Transverse colon (tissue), 3 donors: ENCODE results near the gene CCDC197.

ENCODE experiments used
- POLR2A ChIP-seq: fragments of 450-650 bp; IDR thresholded peaks from one replicate; pipeline ENCODE4 v1.6.1; 2016; ENCODE audit warnings: antibody characterized with exemption, mild to moderate bottlenecking, moderate library complexity
- TF ChIP-seq, protein P1 (sequence below), 5 experiments: fragments of 200-600 bp in 3 of 5; fragments of 450-650 bp in 2 of 5; sonication (generic) in 3 of 5; IDR thresholded peaks; 1 replicate in 2 of 5; 2 replicates in 3 of 5; pipeline ENCODE4 v1.5.1; 2016 to 2017; ENCODE audit warnings: antibody characterized with exemption in 5 of 5, inconsistent platforms in 3 of 5, mild to moderate bottlenecking in 2 of 5, moderate library complexity in 1 of 5

DNA sequence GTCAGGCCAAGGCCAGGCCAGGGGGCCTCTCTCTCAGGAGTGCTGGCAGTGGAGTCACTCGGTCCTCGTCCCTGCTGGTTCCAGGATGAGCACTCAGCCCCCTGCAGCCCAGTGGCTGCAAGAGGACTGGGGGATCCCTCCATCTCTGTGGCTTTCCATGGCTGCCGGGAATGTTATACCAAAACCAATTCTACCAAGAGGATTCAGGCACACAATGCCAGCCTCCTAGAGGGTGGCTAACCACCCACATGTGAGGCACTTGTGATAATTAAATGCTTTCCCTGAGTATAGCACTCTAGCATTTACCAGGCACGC lies 42.6 kb upstream of the CCDC197 start:
- TF ChIP-seq POLR2A: no peak
- TF ChIP-seq, protein P1, sequence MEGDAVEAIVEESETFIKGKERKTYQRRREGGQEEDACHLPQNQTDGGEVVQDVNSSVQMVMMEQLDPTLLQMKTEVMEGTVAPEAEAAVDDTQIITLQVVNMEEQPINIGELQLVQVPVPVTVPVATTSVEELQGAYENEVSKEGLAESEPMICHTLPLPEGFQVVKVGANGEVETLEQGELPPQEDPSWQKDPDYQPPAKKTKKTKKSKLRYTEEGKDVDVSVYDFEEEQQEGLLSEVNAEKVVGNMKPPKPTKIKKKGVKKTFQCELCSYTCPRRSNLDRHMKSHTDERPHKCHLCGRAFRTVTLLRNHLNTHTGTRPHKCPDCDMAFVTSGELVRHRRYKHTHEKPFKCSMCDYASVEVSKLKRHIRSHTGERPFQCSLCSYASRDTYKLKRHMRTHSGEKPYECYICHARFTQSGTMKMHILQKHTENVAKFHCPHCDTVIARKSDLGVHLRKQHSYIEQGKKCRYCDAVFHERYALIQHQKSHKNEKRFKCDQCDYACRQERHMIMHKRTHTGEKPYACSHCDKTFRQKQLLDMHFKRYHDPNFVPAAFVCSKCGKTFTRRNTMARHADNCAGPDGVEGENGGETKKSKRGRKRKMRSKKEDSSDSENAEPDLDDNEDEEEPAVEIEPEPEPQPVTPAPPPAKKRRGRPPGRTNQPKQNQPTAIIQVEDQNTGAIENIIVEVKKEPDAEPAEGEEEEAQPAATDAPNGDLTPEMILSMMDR (IDR thresholded peaks at IDR 0.05): no peak
